ENCODE data around the gene RER1.

DNA sequence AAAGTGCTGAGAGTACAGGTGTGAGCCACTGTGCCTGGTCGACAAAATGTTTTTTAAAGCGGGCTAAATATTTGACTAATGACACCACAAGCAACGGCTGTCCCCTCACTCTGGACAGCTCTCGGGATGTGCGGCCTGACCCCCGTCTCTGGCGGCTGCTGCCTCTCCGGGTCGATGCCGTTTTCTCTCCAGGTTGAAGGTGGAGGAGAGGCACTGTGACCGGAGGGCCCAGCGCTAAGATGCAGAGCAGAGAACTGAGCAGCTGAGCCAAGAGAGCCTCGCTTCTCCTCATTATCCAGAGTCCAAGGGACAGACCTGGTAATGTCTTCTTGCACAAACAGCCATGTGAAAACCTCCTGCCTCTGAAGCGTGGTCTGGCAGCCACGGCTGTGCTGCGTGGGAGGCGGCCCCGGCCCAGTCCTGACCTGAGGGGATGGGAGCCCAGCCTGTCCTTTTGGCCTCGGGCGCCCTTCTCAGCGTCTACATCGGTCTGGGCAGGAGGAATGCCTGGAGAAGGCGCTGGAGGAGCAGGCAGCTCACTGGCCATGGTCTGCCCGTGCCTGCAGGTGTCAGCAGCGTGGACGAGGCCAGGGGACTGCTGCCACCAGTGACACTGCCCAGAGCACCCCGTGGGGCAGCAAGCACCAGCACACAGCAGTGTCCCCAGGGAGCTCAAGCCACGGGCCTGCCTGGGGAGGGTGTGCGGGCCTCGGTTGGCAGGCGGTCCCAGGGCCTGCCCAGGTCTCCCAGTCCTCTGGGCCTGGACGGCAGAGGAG, 10.6 kb upstream of the RER1 start:
- TF ChIP-seq, protein P1, sequence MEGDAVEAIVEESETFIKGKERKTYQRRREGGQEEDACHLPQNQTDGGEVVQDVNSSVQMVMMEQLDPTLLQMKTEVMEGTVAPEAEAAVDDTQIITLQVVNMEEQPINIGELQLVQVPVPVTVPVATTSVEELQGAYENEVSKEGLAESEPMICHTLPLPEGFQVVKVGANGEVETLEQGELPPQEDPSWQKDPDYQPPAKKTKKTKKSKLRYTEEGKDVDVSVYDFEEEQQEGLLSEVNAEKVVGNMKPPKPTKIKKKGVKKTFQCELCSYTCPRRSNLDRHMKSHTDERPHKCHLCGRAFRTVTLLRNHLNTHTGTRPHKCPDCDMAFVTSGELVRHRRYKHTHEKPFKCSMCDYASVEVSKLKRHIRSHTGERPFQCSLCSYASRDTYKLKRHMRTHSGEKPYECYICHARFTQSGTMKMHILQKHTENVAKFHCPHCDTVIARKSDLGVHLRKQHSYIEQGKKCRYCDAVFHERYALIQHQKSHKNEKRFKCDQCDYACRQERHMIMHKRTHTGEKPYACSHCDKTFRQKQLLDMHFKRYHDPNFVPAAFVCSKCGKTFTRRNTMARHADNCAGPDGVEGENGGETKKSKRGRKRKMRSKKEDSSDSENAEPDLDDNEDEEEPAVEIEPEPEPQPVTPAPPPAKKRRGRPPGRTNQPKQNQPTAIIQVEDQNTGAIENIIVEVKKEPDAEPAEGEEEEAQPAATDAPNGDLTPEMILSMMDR (IDR thresholded peaks at IDR 0.05) = no peak
- TF ChIP-seq POLR2A (IDR thresholded peaks at IDR 0.05) (no peak), EP300 (IDR thresholded peaks at IDR 0.05) (no peak)
